CD14-positive monocyte (primary cell): ENCODE results near the gene P2RX2. TPM values are rescaled to one million over a fixed set of nuclear protein-coding genes. Genes with fewer than 3 reads are reported as not detected.

Source experiments
- DNase-seq, 3 donors: peaks; one replicate each; pipeline ENCODE4 v3.0.0-alpha.2; 2011 to 2022
- H2AFZ ChIP-seq: 2 replicates; pipeline ENCODE4 v1.6.0; 2012; ENCODE audit warnings: mild to moderate bottlenecking, low read depth, low read length, inconsistent platforms; ENCODE audit not compliant: insufficient read depth, poor library complexity, severe bottlenecking
- H3K27ac ChIP-seq, 2 donors: 1 replicate in 1 of 2; 2 replicates in 1 of 2; pipeline ENCODE4 v1.5.1; 2012 to 2013; ENCODE audit warnings: low read length in 2 of 2, control low read depth in 1 of 2, inconsistent platforms in 1 of 2, low read depth in 1 of 2, mild to moderate bottlenecking in 1 of 2
- H3K27me3 ChIP-seq, 2 donors: one replicate each; pipeline versions ENCODE4 v1.6.0 to v1.6.1; 2011 to 2013; ENCODE audit warnings: low read length in 2 of 2; ENCODE audit not compliant: control insufficient read depth in 2 of 2, insufficient read depth in 2 of 2
- H3K36me3 ChIP-seq, 2 donors: replicated peaks in 1 of 2; 1 replicate in 1 of 2; 2 replicates in 1 of 2; pipeline versions ENCODE4 v1.5.1 to v1.6.1; 2012 to 2013; ENCODE audit warnings: low read length in 2 of 2, control low read depth in 1 of 2, inconsistent platforms in 1 of 2, mild to moderate bottlenecking in 1 of 2; ENCODE audit not compliant: insufficient read depth in 2 of 2, control insufficient read depth in 1 of 2
- H3K4me1 ChIP-seq, 2 donors: 1 replicate in 1 of 2; 2 replicates in 1 of 2; pipeline versions ENCODE4 v1.5.1 to v1.6.1; 2012 to 2013; ENCODE audit warnings: low read length in 2 of 2, control low read depth in 1 of 2, inconsistent platforms in 1 of 2, mild to moderate bottlenecking in 1 of 2, moderate library complexity in 1 of 2; ENCODE audit not compliant: insufficient read depth in 2 of 2, control insufficient read depth in 1 of 2
- H3K4me2 ChIP-seq: replicated peaks from 2 replicates; pipeline ENCODE3; 2012; ENCODE audit warnings: low read length, moderate library complexity, mild to moderate bottlenecking; ENCODE audit not compliant: poor library complexity, severe bottlenecking; ENCODE audit errors: extremely low read depth
- H3K4me3 ChIP-seq, 3 experiments: fragments of 200-600 bp in 1 of 3; sonication (generic) in 1 of 3; replicated peaks in 1 of 3; 1 replicate in 2 of 3; 2 replicates in 1 of 3; pipeline ENCODE4 v1.5.1; 2011 to 2013; ENCODE audit warnings: low read length in 3 of 3, mild to moderate bottlenecking in 3 of 3, control low read depth in 2 of 3, low read depth in 2 of 3, inconsistent platforms in 1 of 3, moderate library complexity in 1 of 3
- H3K79me2 ChIP-seq: 2 replicates; pipeline ENCODE4 v1.6.0; 2012; ENCODE audit warnings: mild to moderate bottlenecking, control low read depth, inconsistent platforms, low read length, moderate library complexity; ENCODE audit not compliant: insufficient read depth
- H3K9ac ChIP-seq: 2 replicates; pipeline ENCODE4 v1.6.0; 2017; ENCODE audit warnings: low read length, mild to moderate bottlenecking; ENCODE audit not compliant: insufficient read depth, poor library complexity, severe bottlenecking
- H3K9me3 ChIP-seq, 2 donors: replicated peaks in 1 of 2; 1 replicate in 1 of 2; 2 replicates in 1 of 2; pipeline versions ENCODE4 v1.5.1 to v1.6.1; 2012 to 2013; ENCODE audit warnings: low read length in 2 of 2, control low read depth in 1 of 2; ENCODE audit not compliant: control insufficient read depth in 1 of 2, insufficient read depth in 1 of 2
- H4K20me1 ChIP-seq: 2 replicates; pipeline ENCODE4 v1.6.0; 2012; ENCODE audit warnings: mild to moderate bottlenecking, low read length, control low read depth, moderate library complexity; ENCODE audit not compliant: insufficient read depth
- H3K27ac Mint-ChIP-seq, 7 donors: one replicate each; pipeline ENCODE4 v1.8.0; 2020; ENCODE audit warnings: mild to moderate bottlenecking in 7 of 7, mixed read lengths in 7 of 7, moderate library complexity in 6 of 7, inconsistent platforms in 2 of 7
- H3K27me3 Mint-ChIP-seq, 3 donors: one replicate each; pipeline ENCODE4 v1.8.0; 2021 to 2022; ENCODE audit warnings: low read depth in 3 of 3, mild to moderate bottlenecking in 3 of 3, mixed read lengths in 3 of 3, moderate library complexity in 3 of 3, inconsistent platforms in 1 of 3
- H3K36me3 Mint-ChIP-seq, 2 donors: one replicate each; pipeline ENCODE4 v1.8.0; 2020; ENCODE audit warnings: mixed read lengths in 2 of 2, inconsistent platforms in 1 of 2, mild to moderate bottlenecking in 1 of 2
- H3K4me1 Mint-ChIP-seq: one replicate; pipeline ENCODE4 v1.8.0; 2020; ENCODE audit warnings: mild to moderate bottlenecking, mixed read lengths
- H3K4me3 Mint-ChIP-seq, 2 donors: one replicate each; pipeline ENCODE4 v1.8.0; 2020; ENCODE audit warnings: mild to moderate bottlenecking in 2 of 2, mixed read lengths in 2 of 2, moderate library complexity in 1 of 2
- H3K9me3 Mint-ChIP-seq, 7 donors: one replicate each; pipeline ENCODE4 v1.8.0; 2020 to 2022; ENCODE audit warnings: mixed read lengths in 7 of 7, mild to moderate bottlenecking in 6 of 7, moderate library complexity in 6 of 7, inconsistent platforms in 2 of 7
- CTCF ChIP-seq: fragments of 200-600 bp; IDR thresholded peaks from one replicate; pipeline ENCODE4 v1.8.0; 2022; ENCODE audit warnings: antibody characterized with exemption, mild to moderate bottlenecking
- WGBS: methylation state at CpG from one replicate; pipeline ENCODE4 v1.1.5; 2013; ENCODE audit warnings: missing lambda C conversion rate; ENCODE audit not compliant: insufficient coverage; 5-methylcytosine and 5-hydroxymethylcytosine counted together
- intact Hi-C, 2 donors: fragments of 100-400 bp; cut with micrococcal nuclease; formaldehyde crosslinking; loops; one replicate each; pipeline versions ENCODE4 v1.15.0 to v1.15.1; 2023
- polyA plus RNA-seq, 3 donors: library from polyadenylated mRNA; depleted of rRNA in 1 of 3; unstranded in 2 of 3; stranded (reverse) in 1 of 3; fragments of 300-500 nt in 2 of 3; fragments of >200 nt in 1 of 3; fragmentation: Illumina TruSeq in 2 of 3; gene quantifications; 1 replicate in 2 of 3; 2 replicates in 1 of 3; pipeline ENCODE4 v1.2.3, GENCODE V29; 2012 to 2021

Gene P2RX2
- polyA plus RNA-seq, 3 donors, result not detected

- Mint-ChIP-seq H3K4me1 (no peaks in the 10 kb centered on the region), H3K36me3 (peaks cover 89 to 97% of the 10 kb centered on the region in 2 donors)
Observed at GRCh38 chr12:132634411-132634990, 15.9 kb downstream of the P2RX2 start.

More at GRCh38 chr12:132634411-132634990, 15.9 kb downstream of the P2RX2 start:
- Mint-ChIP-seq H3K9me3 (peaks cover 0 to 1% (median 0%) of the 10 kb centered on the region in 7 donors), H3K27me3 (peaks cover 0 to 4% (median 3%) of the 10 kb centered on the region in 3 donors), H3K4me3 (no peak overlapping the region), H3K27ac (peak overlapping the region in 2 of 7 donors; percentile 15 to 46)
- H3K36me3 ChIP-seq, result peaks cover 86 to 99% of the 10 kb centered on the region in 2 donors
- no peak for TF ChIP-seq CTCF
- no peaks in the 10 kb centered on the region for H3K9me3 ChIP-seq
- no peaks in the 10 kb centered on the region for H3K4me1 ChIP-seq
- no peaks in the 10 kb centered on the region for H3K79me2 ChIP-seq
- no peak overlapping the region for H2AFZ ChIP-seq
- intact Hi-C loops, result no loop called here
- H3K4me3 ChIP-seq, result no peak overlapping the region
- 95% methylated on average over 20 of the region's 21 CpGs for WGBS
- no peak for DNase-seq
- no peak overlapping the region for H3K27ac ChIP-seq
- H3K4me2 ChIP-seq, result no peak overlapping the region
- no peak overlapping the region for H3K9ac ChIP-seq
- H4K20me1 ChIP-seq, result no peaks in the 10 kb centered on the region
- H3K27me3 ChIP-seq, result no peaks in the 10 kb centered on the region
